ENCODE results near the gene UGT8.

- TF ChIP-seq POLR2A (IDR thresholded peaks at IDR 0.05; ENCODE audit: low read length): no peak
- TF ChIP-seq GATA1 (IDR thresholded peaks at IDR 0.05; ENCODE audit: low read depth, low read length): no peak
These were observed 16.0 kb upstream of the UGT8 start for GRCh38 chr4:114582621-114583020.

Data from erythroblast (primary cell).